ENCODE measurements around the gene ACSL3.
"Not testable (repeated sequence)": the region's sequence is repeated elsewhere in the genome, so short reads cannot be mapped to it uniquely, and the experiment has no call there.

Gene ACSL3

GRCh38 chr2:222860740-222861410 lies at the start of gene ACSL3:
ACSL3 (plus strand) TSS chr2:222861036; CDS start chr2:222908773, 47,737 bp downstream.
- DNase-seq = peak; percentile 75

GRCh38 chr2:222811828-222812227 lies 49.0 kb upstream of the ACSL3 start:
- DNase-seq = no peak

- no peak for DNase-seq
Observed at GRCh38 chr2:222813177-222813843, 47.5 kb upstream of the ACSL3 start.

GRCh38 chr2:222819722-222820333 lies 41.0 kb upstream of the ACSL3 start:
- DNase-seq = no peak

- no peak for DNase-seq
Observed at GRCh38 chr2:222823183-222823930, 37.5 kb upstream of the ACSL3 start.

GRCh38 chr2:222825031-222825430 lies 35.8 kb upstream of the ACSL3 start:
- no peak for DNase-seq

GRCh38 chr2:222827417-222827816 lies 33.4 kb upstream of the ACSL3 start:
- no peak for DNase-seq

GRCh38 chr2:222828572-222828971 lies 32.3 kb upstream of the ACSL3 start:
- DNase-seq = no peak

- no peak for DNase-seq
Observed at GRCh38 chr2:222830164-222830563, 30.7 kb upstream of the ACSL3 start.

GRCh38 chr2:222833410-222833809 lies 27.4 kb upstream of the ACSL3 start:
- DNase-seq = no peak

GRCh38 chr2:222835143-222835822 lies 25.6 kb upstream of the ACSL3 start:
- DNase-seq = no peak

GRCh38 chr2:222835823-222836151 lies 25.0 kb upstream of the ACSL3 start:
- no peak for DNase-seq

- DNase-seq = no peak
Observed at GRCh38 chr2:222837643-222838056, 23.2 kb upstream of the ACSL3 start.

GRCh38 chr2:222840060-222840802 lies 20.6 kb upstream of the ACSL3 start:
- no peak for DNase-seq

GRCh38 chr2:222842491-222843174 lies 18.2 kb upstream of the ACSL3 start:
- no peak for DNase-seq

- no peak for DNase-seq
Observed at GRCh38 chr2:222844323-222844722, 16.5 kb upstream of the ACSL3 start.

- DNase-seq = not testable (repeated sequence)
Observed at GRCh38 chr2:222845314-222845713, 15.5 kb upstream of the ACSL3 start.

- no peak for DNase-seq
Observed at GRCh38 chr2:222846003-222846402, 14.8 kb upstream of the ACSL3 start.

GRCh38 chr2:222848031-222848430 lies 12.8 kb upstream of the ACSL3 start:
- DNase-seq = not testable (repeated sequence)

GRCh38 chr2:222848862-222849261 lies 12.0 kb upstream of the ACSL3 start:
- no peak for DNase-seq

- DNase-seq = no peak
Observed at GRCh38 chr2:222851956-222852617, 8.7 kb upstream of the ACSL3 start.
